22Rv1 (cell line): ENCODE measurements around the gene KLHL8.

Source experiments
- ZFX ChIP-seq: fragments of 450-650 bp; IDR thresholded peaks from 2 replicates; pipeline ENCODE4 v1.6.1; 2017; ENCODE audit warnings: antibody characterized with exemption, borderline replicate concordance
- TF ChIP-seq, protein P1 (sequence below): fragments of 450-650 bp; IDR thresholded peaks from 2 replicates; pipeline ENCODE4 v1.5.1; 2017; ENCODE audit warnings: mild to moderate bottlenecking

DNA sequence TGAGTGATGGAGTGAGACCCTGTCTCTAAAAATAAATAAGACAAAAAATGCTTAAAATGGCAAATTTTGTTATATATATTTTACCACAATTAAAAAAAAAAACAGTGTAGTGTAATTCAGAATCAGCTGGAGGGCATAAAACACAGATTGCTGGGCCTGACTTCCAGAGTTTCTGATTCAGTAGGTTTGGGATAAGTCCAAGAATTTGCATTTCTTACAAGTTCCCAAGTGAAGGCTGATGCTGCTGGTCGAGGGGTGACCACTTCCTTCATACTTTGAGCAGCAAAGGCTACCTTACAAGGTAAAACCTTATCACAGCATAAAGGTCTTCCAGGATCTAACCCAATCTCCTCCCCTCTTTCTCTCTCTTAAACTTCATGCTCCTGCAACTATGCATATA, 40.7 kb downstream of the KLHL8 start:
- TF ChIP-seq, protein P1, sequence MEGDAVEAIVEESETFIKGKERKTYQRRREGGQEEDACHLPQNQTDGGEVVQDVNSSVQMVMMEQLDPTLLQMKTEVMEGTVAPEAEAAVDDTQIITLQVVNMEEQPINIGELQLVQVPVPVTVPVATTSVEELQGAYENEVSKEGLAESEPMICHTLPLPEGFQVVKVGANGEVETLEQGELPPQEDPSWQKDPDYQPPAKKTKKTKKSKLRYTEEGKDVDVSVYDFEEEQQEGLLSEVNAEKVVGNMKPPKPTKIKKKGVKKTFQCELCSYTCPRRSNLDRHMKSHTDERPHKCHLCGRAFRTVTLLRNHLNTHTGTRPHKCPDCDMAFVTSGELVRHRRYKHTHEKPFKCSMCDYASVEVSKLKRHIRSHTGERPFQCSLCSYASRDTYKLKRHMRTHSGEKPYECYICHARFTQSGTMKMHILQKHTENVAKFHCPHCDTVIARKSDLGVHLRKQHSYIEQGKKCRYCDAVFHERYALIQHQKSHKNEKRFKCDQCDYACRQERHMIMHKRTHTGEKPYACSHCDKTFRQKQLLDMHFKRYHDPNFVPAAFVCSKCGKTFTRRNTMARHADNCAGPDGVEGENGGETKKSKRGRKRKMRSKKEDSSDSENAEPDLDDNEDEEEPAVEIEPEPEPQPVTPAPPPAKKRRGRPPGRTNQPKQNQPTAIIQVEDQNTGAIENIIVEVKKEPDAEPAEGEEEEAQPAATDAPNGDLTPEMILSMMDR: no peak
- TF ChIP-seq ZFX: no peak
